ENCODE results near the gene ARL8B. TPM values are rescaled to one million over a fixed set of nuclear protein-coding genes. Genes with fewer than 3 reads are reported as not detected.
A peak's percentile ranks its signal among the peaks of the same experiment; 100 is the strongest.

The ARL8B gene
- total and polyA plus RNA-seq, 9 of the 15 experiments (the other 6 are each of a cell fraction or from before 2014, with no cell fraction given): 28.5 to 99.4 (median 77.2) TPM

DNA sequence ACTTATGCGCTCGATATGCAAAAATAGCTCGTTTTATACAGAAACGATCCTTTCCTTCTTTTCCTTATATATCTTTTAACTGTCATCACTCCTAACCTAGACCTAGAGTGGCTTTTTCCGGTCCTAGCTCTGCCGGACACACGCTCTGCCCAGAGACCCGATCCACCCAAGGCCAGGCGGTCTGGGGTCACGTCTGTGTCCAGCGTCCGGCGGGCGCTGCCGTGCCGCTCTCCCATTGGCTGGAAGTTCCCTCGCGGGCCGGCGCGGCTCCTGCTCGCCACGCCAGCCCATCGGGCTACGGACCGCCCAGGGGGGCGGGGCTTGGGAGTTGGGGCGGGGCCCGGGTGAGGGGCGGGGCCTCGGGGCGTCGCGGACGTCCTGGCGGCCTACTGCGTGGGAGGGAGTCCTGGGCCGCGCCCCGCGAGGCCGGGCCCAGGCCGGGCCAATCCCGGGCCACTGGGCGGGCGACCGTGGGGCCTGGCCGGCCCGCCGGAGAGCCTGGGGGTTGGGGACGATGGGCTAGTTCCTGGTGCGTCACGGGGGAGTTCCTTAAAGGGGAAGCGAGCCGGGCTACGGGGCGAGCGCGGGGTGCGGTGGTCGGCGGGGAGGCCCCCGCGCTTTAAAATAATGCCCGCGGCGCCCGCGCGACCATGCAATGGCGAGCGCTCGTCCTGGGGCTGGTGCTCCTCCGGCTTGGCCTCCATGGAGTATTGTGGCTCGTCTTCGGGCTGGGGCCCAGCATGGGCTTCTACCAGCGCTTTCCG is 65.2 kb downstream of the ARL8B start, which contains the start of gene EDEM1 (continued):
- TF ChIP-seq DACH1 (IDR thresholded peaks at IDR 0.05; ENCODE audit: partially characterized antibody): no peak
- TF ChIP-seq, protein P1, sequence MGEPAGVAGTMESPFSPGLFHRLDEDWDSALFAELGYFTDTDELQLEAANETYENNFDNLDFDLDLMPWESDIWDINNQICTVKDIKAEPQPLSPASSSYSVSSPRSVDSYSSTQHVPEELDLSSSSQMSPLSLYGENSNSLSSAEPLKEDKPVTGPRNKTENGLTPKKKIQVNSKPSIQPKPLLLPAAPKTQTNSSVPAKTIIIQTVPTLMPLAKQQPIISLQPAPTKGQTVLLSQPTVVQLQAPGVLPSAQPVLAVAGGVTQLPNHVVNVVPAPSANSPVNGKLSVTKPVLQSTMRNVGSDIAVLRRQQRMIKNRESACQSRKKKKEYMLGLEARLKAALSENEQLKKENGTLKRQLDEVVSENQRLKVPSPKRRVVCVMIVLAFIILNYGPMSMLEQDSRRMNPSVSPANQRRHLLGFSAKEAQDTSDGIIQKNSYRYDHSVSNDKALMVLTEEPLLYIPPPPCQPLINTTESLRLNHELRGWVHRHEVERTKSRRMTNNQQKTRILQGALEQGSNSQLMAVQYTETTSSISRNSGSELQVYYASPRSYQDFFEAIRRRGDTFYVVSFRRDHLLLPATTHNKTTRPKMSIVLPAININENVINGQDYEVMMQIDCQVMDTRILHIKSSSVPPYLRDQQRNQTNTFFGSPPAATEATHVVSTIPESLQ (CRISPR knock-in tag; IDR thresholded peaks at IDR 0.05): peak; percentile 34; the same call in 1 of the 2 replicates
- TF ChIP-seq, protein P2, sequence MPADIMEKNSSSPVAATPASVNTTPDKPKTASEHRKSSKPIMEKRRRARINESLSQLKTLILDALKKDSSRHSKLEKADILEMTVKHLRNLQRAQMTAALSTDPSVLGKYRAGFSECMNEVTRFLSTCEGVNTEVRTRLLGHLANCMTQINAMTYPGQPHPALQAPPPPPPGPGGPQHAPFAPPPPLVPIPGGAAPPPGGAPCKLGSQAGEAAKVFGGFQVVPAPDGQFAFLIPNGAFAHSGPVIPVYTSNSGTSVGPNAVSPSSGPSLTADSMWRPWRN (IDR thresholded peaks at IDR 0.05; ENCODE audit: low read depth): peak; percentile 45; the same call in 1 of the 2 replicates
- no peak for TF ChIP-seq ZNF444 (CRISPR knock-in tag; IDR thresholded peaks at IDR 0.05)
- TF ChIP-seq TEAD4 (IDR thresholded peaks at IDR 0.05; ENCODE audit: low read length): no peak; the same call in 1 of the 2 replicates
- no peak for TF ChIP-seq TEAD4 (CRISPR knock-in tag; IDR thresholded peaks at IDR 0.05; ENCODE audit: borderline replicate concordance)
- peak; percentile 90 for TF ChIP-seq BRD9 (IDR thresholded peaks at IDR 0.05; ENCODE audit: low read depth, partially characterized antibody)
- TF ChIP-seq SMAD1 (IDR thresholded peaks at IDR 0.05; ENCODE audit: low read depth, low read length, partially characterized antibody): peak; percentile 89
- TF ChIP-seq PRMT5 (CRISPR knock-in tag; IDR thresholded peaks at IDR 0.05): no peak
- TF ChIP-seq NBN (IDR thresholded peaks at IDR 0.05; ENCODE audit: low read depth): peak; percentile 48; the same call in 1 of the 2 replicates
- TF ChIP-seq RBBP5 (IDR thresholded peaks at IDR 0.05; ENCODE audit: borderline replicate concordance, insufficient read depth, low read length, poor library complexity, severe bottlenecking): no peak
- no peak for TF ChIP-seq OTX1 (CRISPR knock-in tag; IDR thresholded peaks at IDR 0.05)
- no peak for TF ChIP-seq BRCA1 (IDR thresholded peaks at IDR 0.05)
- no peak for TF ChIP-seq BRCA1 (CRISPR knock-in tag; IDR thresholded peaks at IDR 0.05)
- no peak for TF ChIP-seq NR2F6 (CRISPR knock-in tag; IDR thresholded peaks at IDR 0.05)
- TF ChIP-seq JUN (IDR thresholded peaks at IDR 0.05; ENCODE audit: borderline replicate concordance, low read depth, low read length): peak; percentile 25; the same call in 1 of the 2 replicates
- TF ChIP-seq JUN (CRISPR knock-in tag; IDR thresholded peaks at IDR 0.05; ENCODE audit: borderline replicate concordance): no peak
- no peak for TF ChIP-seq CHD4 (IDR thresholded peaks at IDR 0.05; ENCODE audit: insufficient read depth, insufficient replicate concordance, low read depth, low read length, poor library complexity, severe bottlenecking)
- TF ChIP-seq HMGN3 (IDR thresholded peaks at IDR 0.05; ENCODE audit: borderline replicate concordance, extremely low read depth, insufficient read length, low read depth, low read length): peak; percentile 93
- TF ChIP-seq, protein P3, sequence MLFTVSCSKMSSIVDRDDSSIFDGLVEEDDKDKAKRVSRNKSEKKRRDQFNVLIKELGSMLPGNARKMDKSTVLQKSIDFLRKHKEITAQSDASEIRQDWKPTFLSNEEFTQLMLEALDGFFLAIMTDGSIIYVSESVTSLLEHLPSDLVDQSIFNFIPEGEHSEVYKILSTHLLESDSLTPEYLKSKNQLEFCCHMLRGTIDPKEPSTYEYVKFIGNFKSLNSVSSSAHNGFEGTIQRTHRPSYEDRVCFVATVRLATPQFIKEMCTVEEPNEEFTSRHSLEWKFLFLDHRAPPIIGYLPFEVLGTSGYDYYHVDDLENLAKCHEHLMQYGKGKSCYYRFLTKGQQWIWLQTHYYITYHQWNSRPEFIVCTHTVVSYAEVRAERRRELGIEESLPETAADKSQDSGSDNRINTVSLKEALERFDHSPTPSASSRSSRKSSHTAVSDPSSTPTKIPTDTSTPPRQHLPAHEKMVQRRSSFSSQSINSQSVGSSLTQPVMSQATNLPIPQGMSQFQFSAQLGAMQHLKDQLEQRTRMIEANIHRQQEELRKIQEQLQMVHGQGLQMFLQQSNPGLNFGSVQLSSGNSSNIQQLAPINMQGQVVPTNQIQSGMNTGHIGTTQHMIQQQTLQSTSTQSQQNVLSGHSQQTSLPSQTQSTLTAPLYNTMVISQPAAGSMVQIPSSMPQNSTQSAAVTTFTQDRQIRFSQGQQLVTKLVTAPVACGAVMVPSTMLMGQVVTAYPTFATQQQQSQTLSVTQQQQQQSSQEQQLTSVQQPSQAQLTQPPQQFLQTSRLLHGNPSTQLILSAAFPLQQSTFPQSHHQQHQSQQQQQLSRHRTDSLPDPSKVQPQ (CRISPR knock-in tag; IDR thresholded peaks at IDR 0.05; ENCODE audit: borderline replicate concordance): no peak
- TF ChIP-seq, protein P4, sequence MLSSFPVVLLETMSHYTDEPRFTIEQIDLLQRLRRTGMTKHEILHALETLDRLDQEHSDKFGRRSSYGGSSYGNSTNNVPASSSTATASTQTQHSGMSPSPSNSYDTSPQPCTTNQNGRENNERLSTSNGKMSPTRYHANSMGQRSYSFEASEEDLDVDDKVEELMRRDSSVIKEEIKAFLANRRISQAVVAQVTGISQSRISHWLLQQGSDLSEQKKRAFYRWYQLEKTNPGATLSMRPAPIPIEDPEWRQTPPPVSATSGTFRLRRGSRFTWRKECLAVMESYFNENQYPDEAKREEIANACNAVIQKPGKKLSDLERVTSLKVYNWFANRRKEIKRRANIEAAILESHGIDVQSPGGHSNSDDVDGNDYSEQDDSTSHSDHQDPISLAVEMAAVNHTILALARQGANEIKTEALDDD (IDR thresholded peaks at IDR 0.05): no peak

Data from K562 (cell line).